PC-9 (cell line): ENCODE results near the gene NLGN1.

ENCODE experiments used
- EZH2 ChIP-seq: fragments of 200-600 bp; sonication (generic); IDR thresholded peaks from 2 replicates; pipeline ENCODE4 v1.8.0; 2017; ENCODE audit warnings: antibody characterized with exemption, low read depth
- TF ChIP-seq, protein P1 (sequence below): fragments of 200-600 bp; sonication (generic); conservative IDR thresholded peaks from 2 replicates; pipeline ENCODE4 v1.6.1; 2017; ENCODE audit warnings: mixed run types, antibody characterized with exemption, mild to moderate bottlenecking, moderate library complexity

DNA sequence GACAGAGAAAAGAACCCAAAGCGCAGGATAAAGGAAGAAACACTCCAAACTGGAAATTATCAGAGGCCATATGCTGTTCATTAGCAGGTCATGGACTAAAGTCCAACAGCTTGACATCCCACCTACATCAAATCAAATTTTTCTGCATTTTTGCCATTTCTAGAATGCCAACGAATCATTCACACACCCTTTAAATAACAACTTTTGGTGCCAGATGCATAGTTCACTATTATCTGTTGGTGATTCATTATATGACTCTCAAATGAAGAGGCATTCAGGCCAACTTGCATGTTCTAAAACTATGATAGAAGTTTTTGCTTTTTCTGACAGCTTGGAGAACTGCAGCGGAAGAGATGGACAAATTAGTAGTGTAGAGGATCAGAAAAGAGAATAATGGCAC lies 931.8 kb downstream of the NLGN1 start:
- TF ChIP-seq, protein P1, sequence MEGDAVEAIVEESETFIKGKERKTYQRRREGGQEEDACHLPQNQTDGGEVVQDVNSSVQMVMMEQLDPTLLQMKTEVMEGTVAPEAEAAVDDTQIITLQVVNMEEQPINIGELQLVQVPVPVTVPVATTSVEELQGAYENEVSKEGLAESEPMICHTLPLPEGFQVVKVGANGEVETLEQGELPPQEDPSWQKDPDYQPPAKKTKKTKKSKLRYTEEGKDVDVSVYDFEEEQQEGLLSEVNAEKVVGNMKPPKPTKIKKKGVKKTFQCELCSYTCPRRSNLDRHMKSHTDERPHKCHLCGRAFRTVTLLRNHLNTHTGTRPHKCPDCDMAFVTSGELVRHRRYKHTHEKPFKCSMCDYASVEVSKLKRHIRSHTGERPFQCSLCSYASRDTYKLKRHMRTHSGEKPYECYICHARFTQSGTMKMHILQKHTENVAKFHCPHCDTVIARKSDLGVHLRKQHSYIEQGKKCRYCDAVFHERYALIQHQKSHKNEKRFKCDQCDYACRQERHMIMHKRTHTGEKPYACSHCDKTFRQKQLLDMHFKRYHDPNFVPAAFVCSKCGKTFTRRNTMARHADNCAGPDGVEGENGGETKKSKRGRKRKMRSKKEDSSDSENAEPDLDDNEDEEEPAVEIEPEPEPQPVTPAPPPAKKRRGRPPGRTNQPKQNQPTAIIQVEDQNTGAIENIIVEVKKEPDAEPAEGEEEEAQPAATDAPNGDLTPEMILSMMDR = no peak
- no peak for TF ChIP-seq EZH2
